ENCODE measurements around the gene SVIL.

DNA sequence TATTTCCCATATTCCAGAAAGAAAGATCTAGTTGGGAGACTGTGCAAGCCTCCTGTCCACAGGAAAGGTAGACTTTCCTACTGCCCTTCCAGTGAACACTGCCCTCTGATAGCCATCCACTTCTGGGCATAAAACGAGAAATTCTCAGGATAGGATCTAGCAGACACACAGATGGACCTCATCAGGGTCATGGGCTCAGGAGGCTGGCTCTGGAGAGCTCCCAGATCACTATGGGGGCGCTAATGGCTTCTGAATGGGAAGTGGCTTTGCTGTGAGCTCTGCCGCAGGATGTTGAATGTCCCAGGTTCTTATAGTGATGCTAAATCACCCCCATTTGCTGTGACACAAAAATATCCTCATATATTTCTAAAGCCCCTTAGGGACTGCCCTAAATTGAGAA is 77.1 kb downstream of the SVIL start:
- TF ChIP-seq CTCF (IDR thresholded peaks at IDR 0.05; ENCODE audit: low read length) (no peak), EZH2 (optimal IDR thresholded peaks at IDR 0.05; ENCODE audit: low read depth, low read length) (no peak), EZH2phosphoT487 (IDR thresholded peaks at IDR 0.05; ENCODE audit: low read length) (no peak)

Measured in MM.1S (cell line).